Fibroblast of skin of right quadriceps (primary cell): Measurements from ENCODE around the gene MKRN3.
A peak's percentile ranks its signal among the peaks of the same experiment; 100 is the strongest.

Experiments
- DNase-seq: peaks from one replicate; pipeline ENCODE4 v3.0.0-alpha.2; 2013

MKRN3 gene

GRCh38 chr15:23565395-23566070, at the start of gene MKRN3:
Gene MKRN3 (plus strand): TSS chr15:23565674. CDS start chr15:23565783, 109 bp downstream.
- peak; percentile 64 for DNase-seq

DNA sequence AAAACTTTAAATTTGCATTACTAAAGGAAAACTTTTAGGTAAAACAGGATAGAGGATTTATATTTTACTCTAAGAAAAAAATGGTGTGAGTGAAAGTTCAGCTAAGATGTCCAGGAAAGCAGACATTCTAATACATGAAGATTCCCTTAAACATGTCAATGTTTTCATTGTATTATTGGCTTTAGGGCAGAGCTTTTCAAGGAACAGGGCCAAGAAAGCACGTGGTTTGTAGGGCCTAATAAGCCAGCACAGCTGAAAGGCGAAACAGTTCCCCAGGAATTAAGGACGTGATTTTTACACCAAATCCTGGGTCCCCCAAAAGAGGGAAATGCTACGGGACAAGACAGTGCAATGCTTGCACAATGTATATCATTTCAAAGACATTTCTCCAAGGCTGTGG, 48.6 kb upstream of the MKRN3 start:
- no peak for DNase-seq

DNA sequence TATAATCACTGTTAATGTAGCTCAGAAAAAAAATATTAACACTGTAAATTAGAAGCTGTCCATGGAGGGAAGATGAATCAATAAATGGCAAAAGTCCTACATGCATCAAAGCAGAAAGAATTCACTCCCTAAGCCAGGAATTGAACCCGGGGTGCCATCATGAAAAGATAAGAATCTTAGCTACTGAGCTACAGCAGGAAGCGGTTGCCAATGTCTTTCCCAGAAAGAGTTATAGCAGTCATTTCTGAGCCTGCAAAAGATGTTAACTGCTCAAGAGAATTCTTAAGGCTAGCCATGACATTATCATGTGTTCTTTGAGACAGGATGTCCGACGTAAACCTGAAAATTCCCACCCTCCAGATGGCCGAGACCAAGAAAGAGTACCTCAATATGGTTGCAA, 47.4 kb upstream of the MKRN3 start:
- no peak for DNase-seq

- no peak for DNase-seq
Observed at GRCh38 chr15:23524816-23525215, 40.7 kb upstream of the MKRN3 start.

DNA sequence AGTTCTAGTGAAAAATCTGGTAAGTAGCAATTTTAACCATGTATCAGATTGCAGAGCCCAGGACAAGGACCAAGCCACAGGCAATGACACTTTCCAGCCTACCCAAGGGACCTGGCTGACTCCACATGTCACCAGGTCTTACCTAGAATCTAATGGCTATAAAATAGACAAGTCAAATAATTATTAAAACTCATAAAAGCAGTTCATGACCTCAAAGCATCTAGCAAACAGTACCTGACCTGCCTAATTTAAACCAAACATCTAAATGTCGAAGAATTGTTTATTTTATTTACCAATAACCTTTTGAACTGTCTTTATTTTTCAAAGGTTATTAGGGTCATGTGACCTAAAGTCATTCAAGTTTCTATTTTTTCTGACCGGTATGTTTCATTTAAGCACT, 35.6 kb upstream of the MKRN3 start:
- DNase-seq, result no peak

DNA sequence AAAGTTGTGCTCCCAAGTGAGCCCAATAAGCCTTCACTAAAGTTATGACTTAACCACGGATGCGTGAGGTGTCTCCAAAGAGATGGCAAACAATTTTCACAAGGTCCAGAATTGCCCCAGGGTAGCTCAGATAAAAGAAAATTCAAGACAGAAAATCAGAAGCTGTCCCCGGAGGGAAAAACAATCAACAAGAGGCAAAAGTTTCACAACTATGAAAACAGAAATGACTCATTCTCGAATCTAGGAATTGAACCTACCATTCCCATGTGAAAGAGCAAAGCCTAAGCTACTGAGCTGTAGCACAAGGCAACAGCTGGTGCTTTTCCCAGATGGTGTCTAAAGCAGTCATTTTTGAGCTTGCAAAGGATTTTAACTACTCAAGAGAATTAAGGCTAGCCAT, 33.5 kb upstream of the MKRN3 start:
- DNase-seq, result no peak

- no peak for DNase-seq
Observed at GRCh38 chr15:23536659-23537058, 28.8 kb upstream of the MKRN3 start.

DNA sequence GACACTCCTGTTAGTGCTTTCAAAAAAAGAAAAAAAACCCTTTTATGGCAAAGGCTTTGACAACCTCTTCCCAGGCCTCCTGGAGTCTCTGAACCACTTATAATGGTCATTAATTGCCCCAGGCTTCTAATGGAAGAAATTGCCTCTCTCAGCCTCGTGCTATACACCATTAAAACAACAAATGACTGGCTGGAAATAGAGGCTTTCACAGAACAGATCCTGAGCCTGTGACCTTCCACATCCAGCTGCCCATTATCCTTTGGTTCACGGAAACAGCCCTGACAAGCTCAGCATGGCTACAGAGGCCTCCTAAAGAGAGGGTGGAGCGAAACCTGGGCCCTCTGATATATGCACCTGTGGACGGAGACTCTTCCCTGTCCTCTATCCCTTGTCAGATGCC, 26.8 kb upstream of the MKRN3 start:
- no peak for DNase-seq

- no peak for DNase-seq
Observed at GRCh38 chr15:23539892-23540291, 25.6 kb upstream of the MKRN3 start.

GRCh38 chr15:23546158-23546557, 19.3 kb upstream of the MKRN3 start:
- DNase-seq, result no peak

DNA sequence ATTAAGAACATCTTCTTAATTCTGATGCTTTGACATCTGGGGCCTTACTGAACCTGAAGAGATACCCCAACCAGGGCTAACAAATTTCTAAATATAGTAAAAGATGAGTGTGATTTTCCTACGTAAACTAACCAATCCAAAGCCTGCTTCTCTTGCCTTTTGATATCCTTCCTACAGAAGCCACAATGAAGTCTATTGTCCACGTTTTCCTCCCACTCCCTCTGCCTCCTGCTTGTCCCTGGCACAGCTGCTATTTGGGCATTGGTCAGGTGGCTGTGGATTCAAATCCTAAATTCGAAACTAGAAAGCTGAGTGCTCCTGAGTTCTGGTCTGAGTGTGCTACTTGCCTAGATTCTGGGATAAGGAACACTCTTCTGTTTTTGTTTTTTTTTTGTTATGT, 17.4 kb upstream of the MKRN3 start:
- DNase-seq, result no peak

GRCh38 chr15:23561914-23562313, 3.6 kb upstream of the MKRN3 start:
- DNase-seq, result no peak

- no peak for DNase-seq
Observed at GRCh38 chr15:23564821-23565394, 566 bp upstream of the MKRN3 start.

DNA sequence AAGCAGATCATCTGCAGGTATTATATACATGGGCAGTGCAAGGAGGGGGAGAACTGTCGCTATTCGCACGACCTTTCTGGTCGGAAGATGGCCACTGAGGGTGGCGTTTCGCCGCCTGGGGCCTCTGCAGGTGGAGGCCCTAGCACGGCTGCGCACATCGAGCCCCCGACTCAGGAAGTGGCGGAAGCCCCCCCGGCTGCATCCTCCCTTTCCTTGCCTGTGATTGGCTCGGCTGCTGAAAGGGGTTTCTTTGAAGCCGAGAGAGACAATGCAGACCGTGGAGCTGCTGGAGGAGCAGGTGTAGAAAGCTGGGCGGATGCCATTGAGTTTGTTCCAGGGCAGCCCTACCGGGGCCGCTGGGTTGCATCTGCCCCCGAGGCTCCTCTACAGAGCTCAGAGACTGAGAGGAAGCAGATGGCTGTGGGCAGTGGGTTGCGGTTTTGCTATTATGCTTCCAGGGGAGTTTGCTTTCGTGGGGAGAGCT, 639 bp downstream of the MKRN3 start:
- DNase-seq, result peak; percentile 1

DNA sequence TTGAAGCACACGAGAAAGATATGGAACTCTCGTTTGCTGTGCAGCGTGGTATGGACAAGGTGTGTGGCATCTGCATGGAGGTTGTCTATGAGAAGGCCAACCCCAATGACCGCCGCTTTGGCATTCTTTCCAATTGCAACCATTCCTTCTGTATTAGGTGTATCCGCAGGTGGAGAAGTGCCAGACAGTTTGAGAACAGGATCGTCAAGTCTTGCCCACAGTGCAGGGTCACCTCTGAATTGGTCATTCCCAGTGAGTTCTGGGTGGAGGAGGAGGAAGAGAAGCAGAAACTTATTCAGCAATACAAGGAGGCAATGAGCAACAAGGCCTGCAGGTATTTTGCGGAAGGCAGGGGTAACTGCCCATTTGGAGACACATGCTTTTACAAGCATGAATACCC, 1.2 kb downstream of the MKRN3 start:
- no peak for DNase-seq

DNA sequence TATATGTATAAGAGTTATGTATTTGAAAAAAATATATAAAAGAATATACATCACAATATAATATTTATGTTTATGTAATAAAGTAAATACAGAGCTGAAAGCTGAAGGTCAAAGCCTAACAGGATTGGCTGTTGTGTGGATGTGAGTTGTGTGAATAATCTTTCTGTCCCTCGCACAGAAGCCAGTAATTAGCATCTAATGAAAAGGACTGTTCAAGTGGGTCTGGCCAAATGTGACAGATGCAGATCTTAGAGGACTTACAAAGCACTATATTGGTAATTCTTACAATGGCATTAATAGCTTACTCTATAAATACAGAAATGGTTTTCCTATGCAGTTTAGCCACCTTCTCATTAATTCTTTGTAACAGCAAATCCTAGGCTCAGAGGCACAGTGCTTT, 2.4 kb downstream of the MKRN3 start:
- no peak for DNase-seq

GRCh38 chr15:23569151-23569925, 3.9 kb downstream of the MKRN3 start:
- DNase-seq, result no peak

GRCh38 chr15:23570486-23570885, 5.0 kb downstream of the MKRN3 start:
- DNase-seq, result no peak

GRCh38 chr15:23572844-23573243, 7.4 kb downstream of the MKRN3 start:
- no peak for DNase-seq

DNA sequence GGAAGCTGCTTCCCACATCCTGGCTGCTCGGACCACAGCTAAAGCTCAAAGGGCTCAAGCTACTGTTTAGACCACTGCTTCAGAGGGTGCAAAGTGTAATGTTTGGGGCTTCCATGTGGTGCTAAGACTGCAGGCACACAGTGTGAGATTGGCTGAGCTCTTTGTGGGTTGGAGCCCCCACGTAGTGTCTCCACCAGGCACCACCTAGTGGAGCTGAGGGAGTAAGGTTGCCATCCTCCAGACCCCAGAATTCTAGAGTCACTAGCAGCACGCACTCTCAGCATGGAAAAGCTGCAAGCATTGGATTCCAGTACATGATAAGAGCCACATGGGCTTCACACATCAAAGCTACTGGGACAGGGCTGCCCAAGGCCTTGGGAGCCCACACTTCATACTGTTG, 9.3 kb downstream of the MKRN3 start:
- DNase-seq, result no peak

DNA sequence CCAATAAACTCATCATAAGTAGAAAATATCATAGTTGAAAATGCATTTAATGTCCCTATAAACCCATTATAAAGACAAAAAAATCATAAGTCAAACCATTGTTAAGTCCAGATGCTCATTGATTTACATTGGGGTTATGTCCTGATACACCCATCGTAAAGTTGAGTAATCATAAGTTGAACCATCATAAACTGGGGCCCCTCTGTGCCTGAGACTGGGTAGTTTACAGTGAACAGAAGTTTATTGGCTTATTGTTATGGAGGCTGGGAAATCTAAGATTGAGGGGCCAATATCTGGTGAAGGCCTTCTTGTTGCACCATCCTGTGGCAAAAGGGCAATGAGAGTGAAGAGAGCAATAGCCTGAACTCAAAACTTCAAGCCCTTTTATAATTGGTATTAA, 10.6 kb downstream of the MKRN3 start:
- DNase-seq, result no peak

DNA sequence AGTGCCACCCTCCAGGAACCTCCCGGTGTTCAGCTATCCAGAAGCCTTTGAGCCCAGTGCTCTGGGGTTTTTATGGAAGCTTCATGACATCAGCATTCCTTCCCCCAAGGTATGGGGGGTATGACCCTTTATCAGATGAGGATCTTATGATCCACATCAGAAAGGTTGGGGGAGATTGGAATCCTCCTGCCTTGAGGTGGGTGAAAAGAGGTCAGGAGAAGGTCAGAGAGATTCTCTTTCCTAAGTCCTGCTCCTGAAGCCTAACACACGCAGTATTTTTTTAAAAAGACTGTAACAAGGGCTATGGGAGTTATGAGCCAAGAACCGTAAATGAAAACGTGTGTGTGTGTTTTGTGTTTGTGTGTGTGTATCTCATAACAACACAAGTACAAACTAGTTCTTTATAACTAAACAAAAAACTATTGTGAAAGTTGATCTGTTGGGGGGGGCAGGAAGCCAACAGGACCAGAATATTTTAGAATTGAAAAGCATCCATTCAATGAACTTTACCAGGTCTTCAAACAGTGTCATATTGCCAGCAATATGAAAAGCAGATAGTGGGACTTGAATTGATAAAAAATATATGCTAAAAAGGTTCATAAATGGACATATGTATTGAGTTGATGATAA, 13.2 kb downstream of the MKRN3 start:
- DNase-seq, result no peak

- no peak for DNase-seq
Observed at GRCh38 chr15:23588268-23588667, 22.8 kb downstream of the MKRN3 start.

DNA sequence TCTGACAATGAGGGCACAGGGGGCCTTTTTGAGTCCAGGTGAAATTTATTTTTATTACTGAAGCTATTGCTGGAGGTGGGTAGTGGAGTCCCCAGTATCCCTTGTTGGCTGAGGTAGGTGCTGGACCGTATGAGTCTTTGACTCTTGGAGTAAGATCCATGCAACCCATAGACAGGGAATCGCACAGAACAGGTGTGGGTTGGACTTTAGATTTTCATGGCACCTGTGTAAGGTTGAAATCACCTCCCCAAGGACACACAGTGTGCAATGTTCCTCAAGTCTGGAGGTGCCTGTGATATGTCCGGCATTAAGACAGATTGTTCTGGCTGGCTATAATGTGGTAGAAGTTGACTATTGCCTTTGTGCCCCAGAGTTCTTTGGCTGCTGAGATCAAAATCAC, 23.5 kb downstream of the MKRN3 start:
- DNase-seq, result no peak
